A673 (cell line): ENCODE results near the gene APOC3.

Source experiments
- CTCF ChIP-seq: fragments of 300-800, 200-600 bp; sonication (generic); conservative IDR thresholded peaks from 2 replicates; pipeline ENCODE4 v1.5.1; 2017; ENCODE audit warnings: low read depth, mild to moderate bottlenecking, antibody characterized with exemption, low read length, moderate library complexity, mixed read lengths
- EZH2 ChIP-seq: fragments of 200-600 bp; sonication (generic); IDR thresholded peaks from 2 replicates; pipeline ENCODE4 v1.6.1; 2017; ENCODE audit warnings: borderline replicate concordance, low read depth, mild to moderate bottlenecking, mixed read lengths, antibody characterized with exemption, low read length; ENCODE audit not compliant: poor library complexity, severe bottlenecking

- no peak for TF ChIP-seq CTCF
- TF ChIP-seq EZH2, result no peak
Observed at GRCh38 chr11:116794851-116795250, 34.9 kb upstream of the APOC3 start.
